ENCODE results near the gene HBEGF.

Gene HBEGF

DNA sequence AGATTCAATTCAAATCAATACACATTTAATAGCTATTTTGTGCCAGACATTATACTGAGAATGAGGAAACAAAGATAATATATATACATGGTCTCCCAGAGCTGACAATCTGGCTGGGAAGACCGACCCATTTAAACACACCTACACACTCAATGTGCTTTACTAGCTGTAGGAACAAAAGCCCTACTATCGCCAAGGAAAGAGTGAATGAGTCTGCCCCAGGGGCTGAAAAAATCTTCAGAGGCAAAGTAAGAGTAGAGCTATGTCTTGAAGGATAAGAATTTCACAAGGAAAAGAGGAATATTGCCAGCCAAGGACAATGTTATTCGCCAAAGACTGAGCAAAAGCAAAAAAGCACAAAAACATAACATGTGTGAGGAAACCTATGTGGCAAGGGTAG, 50.1 kb downstream of the HBEGF start:
- POLR2A ChIA-PET: no interaction called here
- TF ChIP-seq, protein P1, sequence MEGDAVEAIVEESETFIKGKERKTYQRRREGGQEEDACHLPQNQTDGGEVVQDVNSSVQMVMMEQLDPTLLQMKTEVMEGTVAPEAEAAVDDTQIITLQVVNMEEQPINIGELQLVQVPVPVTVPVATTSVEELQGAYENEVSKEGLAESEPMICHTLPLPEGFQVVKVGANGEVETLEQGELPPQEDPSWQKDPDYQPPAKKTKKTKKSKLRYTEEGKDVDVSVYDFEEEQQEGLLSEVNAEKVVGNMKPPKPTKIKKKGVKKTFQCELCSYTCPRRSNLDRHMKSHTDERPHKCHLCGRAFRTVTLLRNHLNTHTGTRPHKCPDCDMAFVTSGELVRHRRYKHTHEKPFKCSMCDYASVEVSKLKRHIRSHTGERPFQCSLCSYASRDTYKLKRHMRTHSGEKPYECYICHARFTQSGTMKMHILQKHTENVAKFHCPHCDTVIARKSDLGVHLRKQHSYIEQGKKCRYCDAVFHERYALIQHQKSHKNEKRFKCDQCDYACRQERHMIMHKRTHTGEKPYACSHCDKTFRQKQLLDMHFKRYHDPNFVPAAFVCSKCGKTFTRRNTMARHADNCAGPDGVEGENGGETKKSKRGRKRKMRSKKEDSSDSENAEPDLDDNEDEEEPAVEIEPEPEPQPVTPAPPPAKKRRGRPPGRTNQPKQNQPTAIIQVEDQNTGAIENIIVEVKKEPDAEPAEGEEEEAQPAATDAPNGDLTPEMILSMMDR (IDR thresholded peaks at IDR 0.05; ENCODE audit: control extremely low read depth, extremely low read depth, low read depth, missing control alignments): no peak
- no peak for DNase-seq (ENCODE audit: extremely low spot score)
- CTCF ChIA-PET: interaction anchor here (0.8 to 1.2 kb wide), 3 partner anchors 16 to 56 kb away, joined by 3 read pairs; no protein-coding TSS in a partner anchor

DNA sequence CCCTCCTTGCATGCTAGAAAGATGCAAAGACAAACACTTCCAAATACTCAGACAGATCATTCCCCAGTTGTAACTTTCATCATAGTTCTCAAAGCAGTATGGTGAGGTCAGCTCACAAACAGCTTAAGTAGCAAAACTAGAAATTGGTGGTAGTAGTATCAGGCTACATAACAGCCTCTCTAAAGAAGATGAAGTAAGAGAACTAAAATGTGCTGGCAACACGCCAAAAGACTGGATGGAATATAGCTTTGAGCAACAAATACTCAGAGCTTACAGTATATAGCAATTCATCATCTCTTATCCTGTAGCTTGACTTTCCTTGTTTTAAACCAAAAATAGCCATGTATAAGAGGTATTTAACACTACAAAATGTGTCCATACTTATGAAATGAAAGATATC, 51.0 kb downstream of the HBEGF start:
- POLR2A ChIA-PET: no interaction called here
- CTCF ChIA-PET: interaction anchor here (0.8 to 1.2 kb wide), 3 partner anchors 15 to 56 kb away, joined by 3 read pairs; no protein-coding TSS in a partner anchor
- DNase-seq (ENCODE audit: extremely low spot score): no peak
- TF ChIP-seq, protein P1 (IDR thresholded peaks at IDR 0.05; ENCODE audit: control extremely low read depth, extremely low read depth, low read depth, missing control alignments): no peak

- POLR2A ChIA-PET: no interaction called here
- no peak for DNase-seq (ENCODE audit: extremely low spot score)
- CTCF ChIA-PET: interaction anchor here (1.2 kb wide), 1 partner anchor 10 kb away, joined by 4 read pairs; no protein-coding TSS in a partner anchor
- TF ChIP-seq, protein P1 (IDR thresholded peaks at IDR 0.05; ENCODE audit: control extremely low read depth, extremely low read depth, low read depth, missing control alignments): no peak
Observed at GRCh38 chr5:140294753-140295152, 51.6 kb downstream of the HBEGF start.

GRCh38 chr5:140293849-140294100, 52.6 kb downstream of the HBEGF start:
- POLR2A ChIA-PET: no interaction called here
- DNase-seq (ENCODE audit: extremely low spot score): no peak
- CTCF ChIA-PET: interaction anchor here (1.2 kb wide), 2 partner anchors 11 to 427 kb away, joined by 3 to 4 read pairs; no protein-coding TSS in a partner anchor
- TF ChIP-seq, protein P1 (IDR thresholded peaks at IDR 0.05; ENCODE audit: control extremely low read depth, extremely low read depth, low read depth, missing control alignments): no peak

DNA sequence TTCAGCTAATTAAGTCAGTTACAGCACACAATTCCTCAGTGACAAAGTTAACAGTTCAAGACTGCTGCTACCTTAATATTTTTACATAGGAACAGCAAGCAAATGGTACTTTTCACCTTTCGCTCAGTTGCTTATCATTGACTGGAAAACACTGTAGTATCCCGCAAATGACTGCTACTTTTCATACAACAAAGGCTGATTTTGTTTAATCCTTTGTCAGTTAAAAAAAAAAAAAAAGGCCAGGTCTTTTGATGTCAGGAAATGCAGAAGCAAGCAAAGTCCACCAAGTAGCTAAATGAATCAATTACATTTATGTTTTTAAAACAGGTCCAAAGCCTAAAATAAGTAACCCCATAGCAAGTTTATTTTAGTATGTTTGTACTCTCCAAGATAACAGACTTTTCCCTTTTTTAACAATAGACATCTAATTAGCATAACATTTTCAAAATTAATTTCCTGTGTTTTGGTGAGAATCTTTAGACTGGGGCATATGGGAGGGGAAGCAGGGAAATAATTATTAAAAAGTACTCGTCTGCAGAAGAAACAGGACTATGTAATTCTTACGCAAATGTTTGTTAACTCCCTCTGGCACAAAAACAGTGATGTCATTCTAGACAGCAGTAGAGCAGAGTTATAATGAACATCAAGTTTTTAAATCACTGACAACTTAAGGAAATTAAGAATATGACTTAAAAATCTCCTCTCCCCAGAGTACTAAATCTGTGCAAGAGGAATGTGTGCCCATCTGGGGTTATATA, 53.1 kb downstream of the HBEGF start:
- ChIA-PET POLR2A (no interaction called here), CTCF (interaction anchor here (1.2 kb wide), 2 partner anchors 17 to 427 kb away, joined by 3 read pairs; no protein-coding TSS in a partner anchor)
- DNase-seq (ENCODE audit: extremely low spot score): no peak
- TF ChIP-seq, protein P1 (IDR thresholded peaks at IDR 0.05; ENCODE audit: control extremely low read depth, extremely low read depth, low read depth, missing control alignments): no peak

GRCh38 chr5:140292212-140293036, 54.0 kb downstream of the HBEGF start:
- ChIA-PET CTCF (interaction anchor here (1.2 kb wide), 1 partner anchor 16 kb away, joined by 3 read pairs; no protein-coding TSS in a partner anchor), POLR2A (no interaction called here)
- DNase-seq (ENCODE audit: extremely low spot score): no peak
- TF ChIP-seq, protein P1 (IDR thresholded peaks at IDR 0.05; ENCODE audit: control extremely low read depth, extremely low read depth, low read depth, missing control alignments): no peak

All from GM10248 (cell line).